Measurements from ENCODE around the gene OGFRL1. TPM values are rescaled to one million over a fixed set of nuclear protein-coding genes. Genes with fewer than 3 reads are reported as not detected.

Gene OGFRL1
- total RNA-seq, result 10 to 100 TPM in 1 of 2 donors, 1 to 10 TPM in 1; 9.3 to 34.1 TPM

GRCh38 chr6:71288228-71289038 is at the start of gene OGFRL1:
TSS of gene OGFRL1 (plus strand) at chr6:71288811. CDS start at chr6:71288937, 126 bp downstream.

Measured in melanocyte of skin (primary cell).